GM21381 (cell line): ENCODE measurements around the gene RASGEF1B.

Experiments used
- ATAC-seq: cut with Tn5 transposase; IDR thresholded peaks from one replicate; pipeline ENCODE4 v1.9.1; 2021; ENCODE audit warnings: mild to moderate bottlenecking, moderate library complexity; ENCODE audit not compliant: unreplicated experiment

The RASGEF1B gene

GRCh38 chr4:81404294-81404693, 67.4 kb downstream of the RASGEF1B start:
- no peak for ATAC-seq

- ATAC-seq = no peak
Observed at GRCh38 chr4:81399306-81400086, 72.2 kb downstream of the RASGEF1B start.

GRCh38 chr4:81398379-81398778, 73.3 kb downstream of the RASGEF1B start:
- no peak for ATAC-seq

GRCh38 chr4:81397635-81398034, 74.1 kb downstream of the RASGEF1B start:
- no peak for ATAC-seq

GRCh38 chr4:81395239-81395638, 76.5 kb downstream of the RASGEF1B start:
- no peak for ATAC-seq

- no peak for ATAC-seq
Observed at GRCh38 chr4:81392164-81392563, 79.5 kb downstream of the RASGEF1B start.

GRCh38 chr4:81389720-81390119, 82.0 kb downstream of the RASGEF1B start:
- ATAC-seq = no peak

- no peak for ATAC-seq
Observed at GRCh38 chr4:81380437-81380836, 91.3 kb downstream of the RASGEF1B start.

GRCh38 chr4:81378386-81378785, 93.3 kb downstream of the RASGEF1B start:
- ATAC-seq = no peak

- ATAC-seq = no peak
Observed at GRCh38 chr4:81377191-81377590, 94.5 kb downstream of the RASGEF1B start.

GRCh38 chr4:81376720-81377119, 95.0 kb downstream of the RASGEF1B start:
- no peak for ATAC-seq
